ENCODE data around the gene ORC3. TPM values are rescaled to one million over a fixed set of nuclear protein-coding genes. Genes with fewer than 3 reads are reported as not detected.

ORC3 gene
- total RNA-seq, 6 experiments from 2014 or later: 7.7 to 12.7 (median 9.8) TPM

- no peaks in the 10 kb centered on the region for H3K9me3 ChIP-seq
- no peaks in the 10 kb centered on the region for H3K27me3 ChIP-seq
- ATAC-seq (no peak), DNase-seq (no peak)
- TF ChIP-seq POLR2A (IDR thresholded peaks at IDR 0.05) (no peak), CTCF (IDR thresholded peaks at IDR 0.05) (no peak)
- H3K36me3 ChIP-seq: no peaks in the 10 kb centered on the region
- peak overlapping the region; percentile 99 to 100 (median 100) for H3K27ac ChIP-seq
- peaks cover 0 to 38% (median 9%) of the 10 kb centered on the region in 4 donors for H3K4me1 ChIP-seq
- peak overlapping the region; percentile 77 to 90 (median 87) for H3K4me3 ChIP-seq
- intact Hi-C loops (cut with DNase I): no loop called here
- 0% methylated on average over 4 of the region's 4 CpGs for WGBS (ENCODE audit: insufficient coverage, low coverage, low lambda C conversion rate, missing lambda C conversion rate)
Measured at GRCh38 chr6:87699576-87699975, 109.6 kb downstream of the ORC3 start.

GRCh38 chr6:87700397-87701343 is 110.7 kb downstream of the ORC3 start:
- Histone ChIP-seq H3K36me3 (no peaks in the 10 kb centered on the region), H3K27me3 (no peaks in the 10 kb centered on the region), H3K27ac (peak overlapping the region; percentile 99 to 100 (median 100)), H3K4me3 (peak overlapping the region; percentile 77 to 90 (median 87)), H3K4me1 (peaks cover 0 to 29% (median 7%) of the 10 kb centered on the region in 4 donors), H3K9me3 (no peaks in the 10 kb centered on the region)
- TF ChIP-seq POLR2A (IDR thresholded peaks at IDR 0.05) (peak; percentile 40), CTCF (IDR thresholded peaks at IDR 0.05) (peak in 2 of 4 donors; percentile 4 to 10)
- 0% methylated on average over 16 of the region's 18 CpGs for WGBS (ENCODE audit: insufficient coverage, low coverage, low lambda C conversion rate, missing lambda C conversion rate)
- ATAC-seq (peak; percentile 42 to 51 (median 45)), DNase-seq (peak; percentile 36 to 61 (median 60))
- intact Hi-C loops (cut with DNase I): no loop called here

GRCh38 chr6:87701344-87701675 is 111.4 kb downstream of the ORC3 start:
- peak in 1 of 4 donors; percentile 2 for ATAC-seq
- 0% methylated on average over 34 of the region's 36 CpGs for WGBS (ENCODE audit: insufficient coverage, low coverage, low lambda C conversion rate, missing lambda C conversion rate)
- peak overlapping the region; percentile 77 to 90 (median 87) for H3K4me3 ChIP-seq

More at GRCh38 chr6:87701344-87701675, 111.4 kb downstream of the ORC3 start:
- Histone ChIP-seq H3K27ac (peak overlapping the region; percentile 99 to 100 (median 100)), H3K36me3 (no peaks in the 10 kb centered on the region), H3K4me1 (peaks cover 0 to 22% (median 4%) of the 10 kb centered on the region in 4 donors), H3K27me3 (no peaks in the 10 kb centered on the region), H3K9me3 (no peaks in the 10 kb centered on the region)
- peak; percentile 53 to 66 (median 58) for DNase-seq
- intact Hi-C loops (cut with DNase I): no loop called here
- TF ChIP-seq POLR2A (IDR thresholded peaks at IDR 0.05): no peak
- no peak for TF ChIP-seq CTCF (IDR thresholded peaks at IDR 0.05)

All from right lobe of liver (tissue), 6 donors.